OCI-LY7 (cell line): ENCODE results near the gene NHS.

Source experiments
- CTCF ChIP-seq: fragments of 200-600 bp; sonication (generic); conservative IDR thresholded peaks from 2 replicates; pipeline ENCODE4 v1.5.1; 2014; ENCODE audit warnings: mild to moderate bottlenecking, antibody characterized with exemption, low read length, moderate library complexity, mixed read lengths
- EZH2phosphoT487 ChIP-seq: fragments of 200-600 bp; sonication (generic); IDR thresholded peaks from 2 replicates; pipeline ENCODE4 v1.6.1; 2018; ENCODE audit warnings: low read depth, borderline replicate concordance, mild to moderate bottlenecking, mixed run types, antibody characterized with exemption, low read length, moderate library complexity, mixed read lengths

GRCh38 chrX:17412692-17413091 lies 37.7 kb downstream of the NHS start:
- TF ChIP-seq CTCF (no peak), EZH2phosphoT487 (no peak)
